LNCaP clone FGC (cell line): ENCODE results near the gene DBNDD2.

Experiments
- DNase-seq: peaks from one replicate; pipeline ENCODE4 v3.0.0-alpha.2; 2011; ENCODE audit warnings: low read depth
- H3K4me3 ChIP-seq: 2 replicates; pipeline ENCODE4 v1.5.1; 2011; ENCODE audit warnings: mild to moderate bottlenecking, low read depth, low read length, control low read depth
- TF ChIP-seq, protein P1 (sequence below): IDR thresholded peaks from 2 replicates; pipeline ENCODE4 v1.5.1; 2012; ENCODE audit warnings: mild to moderate bottlenecking; ENCODE audit not compliant: control insufficient read depth, insufficient read depth; ENCODE audit errors: extremely low read depth

DBNDD2 gene, protein sequence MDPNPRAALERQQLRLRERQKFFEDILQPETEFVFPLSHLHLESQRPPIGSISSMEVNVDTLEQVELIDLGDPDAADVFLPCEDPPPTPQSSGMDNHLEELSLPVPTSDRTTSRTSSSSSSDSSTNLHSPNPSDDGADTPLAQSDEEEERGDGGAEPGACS

DNA sequence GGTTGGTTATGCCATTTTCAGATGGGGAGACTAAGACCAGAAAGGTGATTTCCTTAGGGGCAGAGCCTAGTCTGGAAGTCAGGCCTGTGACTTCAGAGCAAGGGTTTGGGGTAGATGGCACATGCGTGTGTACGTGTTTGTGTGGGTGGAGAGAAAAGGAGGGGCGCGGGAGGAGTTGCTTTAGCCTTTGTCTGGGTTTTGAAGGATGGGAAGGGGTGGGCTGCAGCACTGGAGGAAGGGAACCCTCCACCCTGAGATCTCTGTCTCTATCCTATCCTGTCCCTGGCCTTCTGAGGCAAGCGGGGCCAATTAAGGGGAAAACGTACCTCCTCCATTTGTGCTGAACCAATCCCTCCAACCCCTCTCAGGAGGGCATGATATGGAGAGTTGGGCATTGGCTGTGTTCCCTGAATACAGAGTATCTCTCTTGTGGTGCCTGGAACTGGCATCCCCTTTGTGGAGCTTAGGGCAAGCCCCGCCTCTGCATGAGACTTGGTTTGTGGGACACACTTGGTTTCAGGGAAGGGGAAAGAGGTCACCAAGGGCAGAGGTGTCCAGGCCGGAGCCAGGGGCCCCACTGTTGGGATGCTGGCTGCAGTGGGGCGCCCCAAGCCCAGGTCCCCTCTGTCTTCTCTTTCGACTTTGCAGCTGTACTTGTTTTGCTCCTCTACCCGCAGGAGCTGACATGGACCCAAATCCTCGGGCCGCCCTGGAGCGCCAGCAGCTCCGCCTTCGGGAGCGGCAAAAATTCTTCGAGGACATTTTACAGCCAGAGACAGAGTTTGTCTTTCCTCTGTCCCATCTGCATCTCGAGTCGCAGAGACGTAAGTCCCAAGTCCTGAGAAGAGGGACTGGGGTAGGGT lies at the start of gene DBNDD2:
Gene DBNDD2, plus strand, starts transcription at position 507 of the 863 bp plus-strand sequence. Its CDS starts 179 bp downstream, at position 686.
- TF ChIP-seq, protein P1, sequence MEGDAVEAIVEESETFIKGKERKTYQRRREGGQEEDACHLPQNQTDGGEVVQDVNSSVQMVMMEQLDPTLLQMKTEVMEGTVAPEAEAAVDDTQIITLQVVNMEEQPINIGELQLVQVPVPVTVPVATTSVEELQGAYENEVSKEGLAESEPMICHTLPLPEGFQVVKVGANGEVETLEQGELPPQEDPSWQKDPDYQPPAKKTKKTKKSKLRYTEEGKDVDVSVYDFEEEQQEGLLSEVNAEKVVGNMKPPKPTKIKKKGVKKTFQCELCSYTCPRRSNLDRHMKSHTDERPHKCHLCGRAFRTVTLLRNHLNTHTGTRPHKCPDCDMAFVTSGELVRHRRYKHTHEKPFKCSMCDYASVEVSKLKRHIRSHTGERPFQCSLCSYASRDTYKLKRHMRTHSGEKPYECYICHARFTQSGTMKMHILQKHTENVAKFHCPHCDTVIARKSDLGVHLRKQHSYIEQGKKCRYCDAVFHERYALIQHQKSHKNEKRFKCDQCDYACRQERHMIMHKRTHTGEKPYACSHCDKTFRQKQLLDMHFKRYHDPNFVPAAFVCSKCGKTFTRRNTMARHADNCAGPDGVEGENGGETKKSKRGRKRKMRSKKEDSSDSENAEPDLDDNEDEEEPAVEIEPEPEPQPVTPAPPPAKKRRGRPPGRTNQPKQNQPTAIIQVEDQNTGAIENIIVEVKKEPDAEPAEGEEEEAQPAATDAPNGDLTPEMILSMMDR: no peak
- H3K4me3 ChIP-seq: no peak within 1 kb of the TSS
- no peak for DNase-seq

DNA sequence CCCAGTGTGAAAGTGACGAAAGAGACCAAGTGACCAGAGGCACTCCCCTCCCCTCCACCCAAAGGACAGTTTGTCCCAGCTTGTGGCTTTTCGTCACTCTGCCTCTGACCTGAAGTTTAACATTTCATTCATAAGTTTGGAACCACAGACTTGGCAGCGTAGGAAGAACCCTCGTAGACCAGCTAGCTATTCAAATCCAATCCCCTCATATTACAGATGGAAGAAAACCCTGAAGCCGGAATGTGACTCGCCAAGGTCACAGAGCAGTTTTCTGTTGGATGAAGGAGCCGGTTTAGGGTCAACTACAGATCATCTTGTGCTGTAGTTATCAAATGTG lies 49.1 kb upstream of the DBNDD2 start:
- TF ChIP-seq, protein P1: no peak
- DNase-seq: no peak
- H3K4me3 ChIP-seq: no peak overlapping the region

DNA sequence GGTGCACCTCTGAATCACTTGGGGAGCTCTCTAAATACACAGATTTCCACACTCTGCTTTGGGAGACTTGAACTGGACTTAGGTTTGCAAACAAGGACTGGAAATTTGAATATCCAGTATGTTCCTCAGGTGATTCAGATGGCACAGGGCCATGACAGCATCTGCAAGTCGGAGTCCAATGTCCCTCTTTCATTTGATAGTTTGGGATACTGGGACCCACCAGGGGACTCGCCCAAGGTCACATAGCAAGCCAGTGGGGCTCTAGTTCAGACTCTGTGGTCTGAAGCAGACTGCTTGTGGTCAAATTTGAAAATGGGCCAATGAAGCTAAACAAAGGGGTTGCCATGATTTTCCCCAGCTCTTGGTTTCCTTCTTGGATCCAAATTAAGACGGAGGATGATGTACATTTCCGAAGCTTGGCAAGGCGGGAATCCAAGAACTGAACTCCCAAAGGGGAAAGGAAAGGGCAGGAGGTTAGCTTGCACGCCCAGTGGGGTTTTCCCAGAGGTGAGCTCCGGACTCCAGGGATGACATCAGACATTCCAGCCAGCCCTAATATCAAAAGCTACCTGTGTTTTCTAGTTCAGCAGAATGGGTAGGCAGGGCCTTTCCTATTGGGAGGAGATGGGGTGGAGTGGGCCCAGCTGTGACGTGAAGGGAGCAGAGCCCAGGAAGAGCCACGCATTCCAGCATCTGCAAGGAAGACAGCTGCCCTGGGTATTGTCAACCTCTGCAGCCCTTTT lies 48.5 kb upstream of the DBNDD2 start:
- H3K4me3 ChIP-seq: no peak overlapping the region
- DNase-seq: no peak
- TF ChIP-seq, protein P1: no peak

DNA sequence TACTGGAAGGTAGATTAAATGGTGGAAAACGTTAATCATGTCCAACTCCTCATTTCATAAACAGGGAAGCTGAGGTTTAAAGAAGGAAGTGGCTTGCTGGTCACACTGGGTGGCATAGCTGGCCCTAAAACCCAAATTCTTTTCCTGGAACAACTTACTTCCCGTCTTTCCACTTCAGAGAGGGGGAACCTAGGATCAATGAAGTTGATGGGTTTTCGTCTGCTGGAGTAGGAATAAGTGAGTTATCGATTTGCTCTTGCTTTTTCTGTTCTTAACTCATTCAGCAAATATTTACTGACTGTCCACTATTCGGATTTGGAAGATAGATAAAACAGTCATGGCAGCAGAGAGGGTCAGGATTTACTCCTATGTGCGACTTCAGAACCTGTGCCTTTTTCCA lies 46.3 kb upstream of the DBNDD2 start:
- TF ChIP-seq, protein P1: no peak

DNA sequence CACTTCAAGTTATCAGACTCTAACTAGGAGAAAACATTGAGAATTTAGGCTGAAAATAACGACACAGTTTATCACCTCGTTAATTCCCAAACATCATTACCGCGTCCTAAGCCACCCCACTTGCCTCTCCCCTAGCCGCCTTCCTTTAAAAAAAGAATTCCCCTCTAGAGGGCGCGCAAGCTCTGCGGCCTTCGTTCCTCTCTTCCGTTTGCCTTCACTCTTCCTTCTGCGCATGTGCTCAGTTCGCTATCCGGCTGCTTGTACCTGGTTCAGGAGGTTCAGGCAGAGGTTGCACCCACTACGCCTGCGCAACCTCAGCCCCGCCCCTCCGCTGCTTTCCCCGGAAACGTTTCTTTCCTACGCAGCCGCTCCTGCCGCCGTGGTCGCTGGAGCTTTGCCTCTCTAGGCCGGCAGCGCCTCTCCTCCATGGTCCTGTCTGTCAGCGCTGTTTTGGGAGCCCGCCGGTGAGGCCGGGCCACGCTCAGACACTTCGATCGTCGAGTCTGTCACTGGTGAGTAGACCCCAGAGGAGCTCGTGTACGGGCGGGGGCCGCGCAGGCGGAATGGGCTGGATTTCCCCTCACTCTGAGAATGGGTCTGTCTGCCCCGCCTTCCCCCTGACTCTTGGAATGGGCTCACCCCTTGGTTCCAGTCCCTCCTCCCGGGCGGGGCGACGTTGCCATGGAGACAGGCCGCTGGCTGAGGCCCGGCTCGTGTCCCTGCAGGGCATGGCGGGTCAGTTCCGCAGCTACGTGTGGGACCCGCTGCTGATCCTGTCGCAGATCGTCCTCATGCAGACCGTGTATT lies 45.1 kb upstream of the DBNDD2 start, which contains the start of gene SYS1:
Gene SYS1, plus strand, starts transcription at position 353 of the 807 bp plus-strand sequence. Its CDS starts 376 bp downstream, at position 729.
- H3K4me3 ChIP-seq: peak within 1 kb of the TSS; percentile 84

More for the DNA sequence above, 46.3 kb upstream of the DBNDD2 start:
- H3K4me3 ChIP-seq: no peak overlapping the region
- no peak for DNase-seq

More for the DNA sequence above, 45.1 kb upstream of the DBNDD2 start, which contains the start of gene SYS1:
- TF ChIP-seq, protein P1: peak; percentile 89
- peak; percentile 93 for DNase-seq
